GM21526 (cell line): ENCODE data around the gene BUD31.
"Not testable (repeated sequence)": the region's sequence is repeated elsewhere in the genome, so short reads cannot be mapped to it uniquely, and the experiment has no call there.

Source experiments
- ATAC-seq: cut with Tn5 transposase; IDR thresholded peaks from one replicate; pipeline ENCODE4 v1.9.1; 2021; ENCODE audit warnings: moderate library complexity; ENCODE audit not compliant: unreplicated experiment, low FRiP score

Gene BUD31

DNA sequence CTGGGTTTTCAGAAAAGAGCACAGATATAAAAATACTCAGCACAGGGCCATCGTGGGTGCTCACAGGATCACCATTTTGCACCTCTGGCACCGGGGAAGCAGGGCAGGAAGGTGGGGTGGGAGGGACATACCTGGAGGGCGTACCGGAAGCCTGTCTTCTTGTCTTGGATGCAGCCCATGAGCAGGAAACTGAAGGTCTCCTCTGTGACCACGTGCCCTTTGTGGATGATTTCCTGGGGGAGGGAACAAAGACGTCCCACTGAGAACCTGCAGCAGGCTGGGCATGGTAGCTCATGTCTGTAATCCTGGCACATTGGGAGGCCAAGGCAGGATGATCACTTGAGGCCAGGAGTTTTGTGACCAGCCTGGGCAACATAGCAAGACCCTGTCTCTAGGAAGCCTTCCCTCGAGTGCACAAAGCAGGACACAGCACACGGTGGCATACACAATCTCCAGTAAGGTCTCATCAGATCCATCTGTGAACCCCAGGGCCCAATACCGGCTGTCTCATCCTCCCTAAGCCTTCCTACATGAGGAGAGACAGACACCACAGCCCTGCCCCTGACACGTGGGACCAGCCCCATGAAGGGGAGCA is 20.3 kb downstream of the BUD31 start:
- ATAC-seq, result no peak

DNA sequence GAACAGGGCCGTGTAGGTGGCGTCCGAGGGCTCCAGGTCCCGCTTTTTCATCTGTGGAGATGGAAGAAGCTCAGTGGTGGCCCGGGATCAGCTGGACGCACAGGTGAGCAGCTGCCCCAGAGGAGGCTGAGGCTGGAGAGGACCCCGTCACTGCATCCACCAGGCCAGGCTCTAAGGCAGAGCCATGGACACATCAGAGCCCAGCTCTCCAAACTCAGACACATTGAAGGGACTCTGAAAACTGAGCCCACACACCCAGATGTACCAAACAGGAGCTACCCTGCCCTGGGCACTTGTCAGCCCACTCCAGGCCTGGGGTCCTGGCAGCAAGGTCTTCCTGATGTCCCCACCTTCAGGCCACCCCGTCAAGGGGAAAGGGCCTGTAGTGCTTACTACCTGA is 21.0 kb downstream of the BUD31 start:
- ATAC-seq, result no peak

DNA sequence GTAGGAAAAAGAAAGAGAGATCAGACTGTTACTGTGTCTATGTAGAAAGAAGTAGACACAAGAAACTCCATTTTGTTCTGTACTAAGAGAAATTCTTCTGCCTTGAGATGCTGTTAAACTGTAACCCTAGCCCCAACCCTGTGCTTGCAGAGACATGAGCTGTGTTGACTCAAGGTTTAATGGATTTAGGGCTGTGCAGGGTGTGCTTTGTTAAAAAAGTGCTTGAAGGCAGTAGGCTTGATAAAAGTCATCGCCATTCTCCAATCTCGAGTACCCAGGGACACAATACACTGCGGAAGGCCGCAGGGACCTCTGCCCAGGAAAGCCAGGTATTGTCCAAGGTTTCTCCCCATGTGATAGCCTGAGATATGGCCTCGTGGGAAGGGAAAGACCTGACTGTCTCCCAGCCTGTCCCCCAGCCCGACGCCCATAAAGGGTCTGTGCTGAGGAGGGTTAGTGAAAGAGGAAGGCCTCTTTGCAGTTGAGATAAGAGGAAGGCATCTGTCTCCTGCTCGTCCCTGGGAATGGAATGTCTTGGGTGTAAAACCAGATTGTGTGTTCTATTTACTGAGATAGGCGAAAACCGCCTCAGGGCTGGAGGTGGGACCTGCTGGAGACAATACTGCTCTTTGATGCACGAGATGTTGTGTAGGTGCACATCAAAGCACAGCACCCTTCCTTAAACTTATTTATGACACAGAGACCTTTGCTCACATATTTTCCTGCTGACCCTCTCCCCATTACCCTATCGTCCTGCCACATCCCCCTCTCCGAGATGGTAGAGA is 23.2 kb downstream of the BUD31 start:
- ATAC-seq, result not testable (repeated sequence)

DNA sequence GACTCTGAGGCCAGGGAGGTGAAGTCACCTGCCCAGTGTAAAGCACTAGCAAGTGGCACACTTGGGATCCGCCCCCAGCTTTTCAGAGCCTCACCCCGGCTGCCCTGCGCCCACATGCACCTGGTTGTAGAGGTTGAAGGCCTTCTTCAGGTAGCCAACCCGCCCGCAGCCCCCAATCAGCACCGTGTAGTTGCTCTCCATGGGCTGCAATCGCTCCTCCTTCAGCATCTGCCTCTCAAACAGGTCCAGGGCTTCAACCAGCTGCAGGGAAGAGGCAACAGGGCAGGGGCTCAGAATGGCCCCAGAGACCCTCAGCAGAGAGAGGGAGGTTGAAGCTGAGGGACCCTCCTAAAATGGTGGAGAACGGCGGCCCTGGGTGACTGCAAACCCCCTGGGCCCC is 24.4 kb downstream of the BUD31 start:
- ATAC-seq, result no peak

DNA sequence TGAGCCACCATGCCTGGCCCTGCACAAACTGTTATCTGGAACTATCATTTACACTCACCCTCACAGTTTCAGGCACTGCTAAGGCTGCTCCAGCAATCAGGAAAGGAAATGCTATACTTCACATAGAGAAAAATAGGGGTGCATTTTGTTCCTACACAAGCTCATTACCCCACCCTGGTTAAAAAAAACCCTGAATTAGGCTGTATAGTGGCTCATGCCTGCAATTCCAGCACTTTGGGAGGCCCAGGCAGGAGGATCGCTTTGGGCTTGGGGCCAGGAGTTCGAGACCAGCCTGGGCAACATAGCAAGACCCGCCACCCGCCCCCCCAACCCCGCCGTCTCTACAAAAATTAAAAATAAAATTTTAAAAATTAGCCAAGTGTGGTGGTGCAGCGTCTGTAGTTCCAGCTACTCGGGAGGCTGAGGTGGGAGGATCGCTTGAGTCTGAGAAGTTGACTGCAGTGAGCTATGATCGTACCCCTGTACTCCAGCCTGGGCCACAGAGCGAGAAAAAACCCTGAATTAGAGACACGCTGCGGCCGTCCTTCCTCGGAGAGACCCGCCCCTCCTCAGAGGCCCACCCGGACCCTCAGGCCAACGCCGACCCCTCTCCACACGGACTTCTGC is 29.3 kb downstream of the BUD31 start:
- ATAC-seq, result no peak

DNA sequence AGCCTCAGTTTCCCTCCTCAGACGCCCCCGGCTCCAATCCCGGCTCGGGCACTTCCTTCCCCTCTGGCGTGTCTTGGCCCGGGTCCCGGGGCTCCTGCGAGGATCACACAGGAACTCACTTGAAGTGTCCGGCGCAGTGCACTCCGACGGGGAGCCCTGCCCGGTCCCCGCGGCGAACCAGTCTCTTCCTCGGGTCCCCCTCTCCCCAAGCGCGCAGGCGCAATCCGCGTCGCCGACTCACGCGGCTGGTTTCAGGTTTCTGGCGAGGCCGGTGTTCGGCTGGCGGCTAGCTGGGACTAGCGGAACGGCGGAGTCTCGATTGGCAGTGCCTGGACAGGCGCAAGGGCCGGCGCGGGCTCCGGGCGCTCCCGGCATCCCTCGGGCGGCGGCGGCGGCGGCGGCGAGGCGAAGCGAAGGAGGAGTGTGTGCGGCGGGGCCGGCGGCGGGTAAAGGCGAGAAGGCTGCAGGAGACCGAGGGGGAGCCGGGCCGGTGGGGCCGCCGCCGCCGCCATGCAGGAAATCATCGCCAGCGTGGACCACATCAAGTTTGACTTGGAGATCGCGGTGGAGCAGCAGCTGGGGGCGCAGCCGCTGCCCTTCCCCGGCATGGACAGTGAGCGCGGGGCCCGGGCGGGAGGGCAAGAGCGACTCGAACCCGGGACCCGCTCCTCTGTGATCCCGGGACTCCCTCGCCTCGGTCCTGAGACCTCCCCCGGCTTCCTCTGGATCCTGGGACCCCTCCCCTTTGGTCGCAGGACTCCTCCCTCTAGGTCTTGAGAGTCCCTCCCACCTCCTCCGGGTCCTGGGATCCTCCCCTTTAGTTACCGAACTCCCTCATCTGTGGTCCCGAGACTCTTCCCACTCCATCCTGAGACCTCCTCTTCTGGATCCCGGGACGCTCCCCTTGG is 30.1 kb downstream of the BUD31 start, which contains the start of the genes CPSF4 and PTCD1:
CPSF4 (plus strand) TSS at position 371 of the 908 bp plus-strand sequence; CDS start at position 511, 140 bp downstream.
PTCD1 (minus strand) TSS at position 226 of the 908 bp plus-strand sequence. CDS start 3,556 bp downstream, outside the sequence.
- peak; percentile 75 for ATAC-seq

DNA sequence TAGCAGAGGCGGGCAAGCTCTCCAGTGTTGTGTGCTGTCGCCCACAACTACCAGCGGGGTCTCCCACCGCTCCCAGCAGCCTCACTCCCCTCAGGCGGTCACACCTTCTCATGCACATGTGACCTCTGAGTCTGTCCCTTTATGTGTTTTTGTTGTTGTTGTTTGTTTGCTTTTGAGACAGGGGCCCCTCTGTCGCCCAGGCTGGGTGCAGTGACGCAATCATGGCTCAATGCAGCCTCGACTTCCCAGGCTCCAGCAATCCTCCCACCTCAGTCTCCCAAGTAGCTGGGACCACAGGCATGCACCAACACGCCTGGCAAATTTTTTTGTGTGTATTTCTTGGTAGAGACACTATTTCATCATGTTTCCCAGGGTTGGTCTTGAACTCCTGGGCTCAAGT is 31.4 kb downstream of the BUD31 start:
- no peak for ATAC-seq

DNA sequence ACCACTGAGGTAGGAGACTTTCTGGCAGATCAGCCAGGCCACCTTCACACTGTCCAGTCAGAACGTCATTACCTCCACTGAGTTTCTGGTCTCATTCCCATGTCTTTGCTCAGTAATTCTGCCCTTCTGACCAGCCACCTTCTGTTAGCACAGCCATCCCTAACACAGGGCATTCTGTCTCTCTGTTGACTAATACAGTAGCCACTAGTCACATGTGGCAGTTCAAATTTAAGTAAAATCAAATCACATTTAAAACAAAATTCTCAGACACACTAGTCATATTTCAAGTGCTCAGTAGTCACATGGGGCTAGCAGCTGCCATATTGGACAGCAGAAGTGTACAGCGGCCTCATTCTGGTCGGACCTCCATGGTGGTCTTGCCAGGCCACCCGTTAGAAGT is 37.3 kb downstream of the BUD31 start:
- no peak for ATAC-seq

DNA sequence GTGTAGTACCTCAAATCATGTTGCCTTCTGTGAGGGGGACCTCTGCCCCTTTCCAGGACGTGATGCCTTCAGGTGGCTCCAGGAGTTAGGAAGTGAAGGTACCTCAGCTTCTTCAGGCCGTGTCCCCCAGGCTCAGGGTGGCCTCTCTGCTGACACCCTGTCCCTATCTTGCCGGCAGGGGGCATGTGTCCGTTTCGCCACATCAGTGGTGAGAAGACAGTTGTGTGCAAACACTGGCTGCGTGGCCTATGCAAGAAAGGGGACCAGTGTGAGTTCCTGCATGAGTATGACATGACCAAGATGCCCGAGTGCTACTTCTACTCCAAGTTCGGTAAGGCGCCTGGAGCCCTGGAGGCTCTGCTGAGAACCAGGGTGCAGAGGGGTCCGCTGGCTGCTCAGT is 39.2 kb downstream of the BUD31 start:
- no peak for ATAC-seq

DNA sequence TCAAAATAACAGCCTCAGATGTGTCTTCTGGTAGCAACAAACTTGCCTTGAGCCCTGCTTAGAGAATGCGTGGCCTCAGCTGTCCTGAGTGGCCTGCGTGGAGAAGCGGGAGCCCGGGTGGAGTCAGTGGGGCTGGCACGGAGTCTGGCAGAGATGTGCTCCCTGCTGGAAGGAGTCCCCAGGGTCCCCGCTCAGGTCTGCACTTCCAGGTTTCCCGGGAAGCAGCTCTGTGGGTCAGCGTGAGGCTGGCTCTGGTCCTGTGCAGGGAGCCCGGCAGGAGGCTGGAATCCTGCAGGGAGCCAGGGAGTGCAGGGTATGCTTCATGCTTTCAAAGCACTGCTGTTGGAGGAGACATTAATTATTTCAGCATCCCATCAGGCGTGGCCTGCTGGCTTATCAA is 40.1 kb downstream of the BUD31 start:
- no peak for ATAC-seq

DNA sequence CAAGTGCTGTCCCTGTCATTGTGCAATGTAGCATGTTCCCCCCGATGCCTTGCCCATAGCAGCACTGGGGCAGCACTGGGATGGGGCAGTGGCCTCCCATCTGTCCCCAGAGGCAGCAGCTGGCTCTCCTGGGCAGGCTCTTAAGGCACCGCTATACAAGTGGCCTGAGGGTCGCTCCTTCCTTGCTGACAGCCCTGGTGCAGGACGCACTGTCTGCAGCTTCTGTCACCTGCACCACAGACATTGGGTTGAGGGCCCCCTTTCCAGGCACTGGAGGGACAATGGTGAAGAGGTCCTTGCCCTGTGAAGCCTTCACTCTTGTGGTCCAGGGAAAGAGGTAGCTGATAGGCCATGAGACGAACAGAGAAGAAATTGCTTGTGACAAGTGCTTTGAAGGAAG is 40.6 kb downstream of the BUD31 start:
- ATAC-seq, result no peak

DNA sequence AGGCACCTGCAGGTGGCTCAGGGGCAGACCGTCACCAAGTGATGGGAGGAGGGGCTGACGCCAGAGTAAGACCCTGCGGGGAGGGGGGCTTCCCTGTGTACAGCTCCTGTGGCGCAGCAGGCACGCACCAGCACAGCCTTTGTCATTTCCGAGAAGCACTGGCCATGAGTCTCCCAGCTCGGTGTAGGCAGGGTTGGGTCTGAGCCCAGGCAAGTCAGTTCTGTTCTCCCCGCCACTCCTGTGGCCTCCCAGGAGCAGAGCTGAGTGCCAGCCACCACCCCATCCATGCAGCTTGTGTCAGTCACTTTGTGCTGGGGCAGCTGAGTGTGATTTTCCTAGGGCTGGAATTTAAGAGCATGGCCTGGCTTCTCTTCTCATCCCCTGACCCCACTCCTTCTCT is 43.2 kb downstream of the BUD31 start:
- no peak for ATAC-seq

DNA sequence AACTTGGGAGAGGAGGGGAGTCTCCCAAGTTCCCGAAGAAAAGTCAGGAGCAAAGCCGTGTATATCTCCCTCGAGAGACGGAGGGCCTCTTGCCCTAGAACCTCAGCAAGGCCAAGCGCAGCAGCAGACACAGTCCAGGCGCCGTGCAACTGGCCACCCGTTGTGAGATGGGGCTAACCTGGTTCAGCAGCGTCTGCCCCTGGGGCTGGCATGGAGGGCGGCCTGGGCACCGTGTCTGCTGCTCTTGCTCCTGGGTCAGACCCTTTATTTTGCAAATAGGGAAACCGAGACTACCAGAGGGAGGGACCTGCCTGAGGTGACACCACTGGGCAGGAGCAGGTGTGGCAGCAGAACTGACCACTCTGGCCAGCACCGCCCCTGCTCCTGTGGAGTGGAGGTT is 43.8 kb downstream of the BUD31 start:
- ATAC-seq, result no peak

DNA sequence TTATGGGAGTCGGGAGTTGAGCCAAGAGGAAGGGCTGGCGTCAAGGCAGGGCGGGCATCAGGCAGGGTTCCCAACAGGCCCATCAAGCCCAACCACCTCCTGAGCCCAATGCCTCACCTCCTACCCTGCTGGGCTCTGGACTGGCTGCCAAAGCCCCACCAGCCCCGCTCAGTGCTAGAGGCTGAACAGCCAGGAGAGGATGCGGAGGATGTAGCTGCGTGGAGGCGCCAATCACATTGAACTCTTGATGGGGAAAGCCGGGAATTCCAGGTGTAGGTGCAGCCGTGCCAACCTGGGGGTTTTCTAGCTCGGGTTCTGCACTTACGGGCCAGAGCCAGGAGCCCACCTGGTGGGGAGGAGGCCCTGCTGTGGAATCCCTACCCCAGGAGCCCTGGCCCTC is 44.3 kb downstream of the BUD31 start:
- no peak for ATAC-seq

DNA sequence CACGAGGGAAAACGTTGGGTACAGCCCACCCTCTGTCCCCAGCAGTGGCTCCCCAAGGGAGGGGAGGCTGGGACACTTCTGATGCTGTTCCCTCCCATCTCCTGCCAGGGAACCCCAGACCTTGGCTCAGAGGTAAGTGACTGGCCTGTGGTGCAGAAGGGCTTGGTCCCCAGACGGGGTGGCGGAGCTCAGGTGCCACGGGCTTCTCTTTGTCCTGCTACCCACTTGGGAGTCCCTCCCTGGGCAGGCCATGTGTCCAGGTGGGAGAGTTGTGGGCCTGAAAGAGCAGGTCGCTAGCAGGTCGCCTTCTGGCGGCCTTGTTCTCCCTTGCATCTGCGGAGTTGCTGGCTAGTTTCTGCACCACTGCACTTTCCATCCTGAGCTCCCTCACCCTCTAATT is 47.1 kb downstream of the BUD31 start:
- no peak for ATAC-seq

DNA sequence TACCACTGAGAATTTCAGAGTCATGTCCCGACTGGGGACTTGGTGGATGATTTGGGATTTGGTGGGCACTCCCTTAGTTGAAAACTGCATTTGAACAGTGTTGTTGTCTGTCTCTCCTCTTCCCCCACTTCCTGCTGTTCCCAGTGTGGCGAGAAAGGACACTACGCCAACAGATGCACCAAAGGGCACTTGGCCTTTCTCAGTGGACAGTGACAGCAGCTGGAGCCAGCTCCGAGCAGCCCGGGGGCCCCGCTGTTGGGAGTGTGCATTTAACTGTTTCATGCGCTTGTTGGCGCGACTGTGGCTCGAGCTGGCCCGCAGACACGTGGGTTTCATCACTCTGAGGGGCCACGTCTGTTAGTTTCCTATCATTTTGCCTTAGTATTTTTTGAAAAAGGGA is 47.5 kb downstream of the BUD31 start:
- ATAC-seq, result no peak

DNA sequence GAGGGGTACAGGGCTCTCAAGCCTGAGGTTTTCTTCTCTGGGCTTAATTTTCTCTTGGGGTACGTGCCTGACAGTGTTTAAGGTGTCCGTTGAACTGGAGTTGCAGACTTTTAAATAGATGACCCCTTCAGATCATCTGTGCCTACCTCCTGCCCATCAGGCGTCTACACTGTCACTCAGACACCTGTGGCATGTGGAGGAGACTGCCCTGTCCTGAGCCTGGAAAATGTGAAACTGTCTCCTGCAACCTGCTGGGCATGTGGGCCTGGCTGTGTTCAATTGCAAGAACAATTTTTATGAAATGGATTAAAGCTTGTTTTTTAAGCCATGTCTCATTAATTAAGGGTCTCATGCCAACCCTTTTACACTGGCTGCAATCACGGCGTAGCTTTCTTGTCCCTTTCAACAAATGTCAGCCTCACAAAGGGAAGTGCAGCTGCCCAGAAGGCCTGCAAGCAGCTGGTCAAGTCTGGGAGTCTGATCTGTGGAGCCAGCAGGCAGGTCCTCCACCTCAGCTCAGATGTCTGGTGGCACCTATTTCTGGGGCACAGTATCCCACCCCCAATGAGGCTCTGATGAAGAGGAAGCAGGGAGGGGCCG is 48.4 kb downstream of the BUD31 start:
- ATAC-seq, result no peak

DNA sequence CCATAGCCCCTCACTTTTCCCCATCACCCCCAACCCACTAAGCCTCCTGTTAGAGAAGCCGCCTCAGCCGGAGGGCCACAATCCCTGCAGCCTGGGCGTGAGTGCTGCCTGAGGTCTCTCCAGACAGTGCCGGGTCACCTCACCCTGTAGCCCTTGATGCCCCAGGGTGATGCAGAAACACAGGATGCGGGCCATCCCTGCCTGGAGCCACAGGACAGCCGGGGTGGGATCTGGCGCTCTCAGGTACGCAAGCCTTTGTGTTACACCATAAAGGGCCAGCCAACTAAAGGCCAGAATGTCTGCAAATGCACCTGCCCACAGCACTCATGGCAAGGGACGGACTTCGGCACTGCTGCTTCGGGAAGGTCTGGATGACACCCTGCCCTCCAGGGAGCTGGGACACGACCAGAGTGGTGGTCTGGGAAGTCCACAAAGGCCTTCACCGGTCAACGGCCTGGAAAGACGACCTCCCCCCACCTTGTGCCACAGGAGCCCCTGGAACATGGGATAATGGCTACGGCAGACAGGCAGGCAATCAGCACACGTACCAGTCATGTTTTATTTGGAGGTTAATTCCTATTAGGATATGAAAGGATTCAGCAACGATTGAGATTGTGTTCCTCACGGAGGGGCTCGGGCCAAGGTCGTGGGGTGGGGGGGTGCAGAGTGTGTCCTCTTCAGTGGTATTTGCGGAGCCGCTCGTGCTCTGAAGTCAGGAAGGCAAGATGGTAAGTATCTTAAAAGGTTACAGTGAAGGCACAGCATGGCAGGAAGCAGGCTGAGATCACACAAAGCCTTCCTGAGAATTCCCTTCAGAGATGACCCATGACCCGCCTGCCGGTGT is 49.1 kb downstream of the BUD31 start:
- ATAC-seq, result no peak

DNA sequence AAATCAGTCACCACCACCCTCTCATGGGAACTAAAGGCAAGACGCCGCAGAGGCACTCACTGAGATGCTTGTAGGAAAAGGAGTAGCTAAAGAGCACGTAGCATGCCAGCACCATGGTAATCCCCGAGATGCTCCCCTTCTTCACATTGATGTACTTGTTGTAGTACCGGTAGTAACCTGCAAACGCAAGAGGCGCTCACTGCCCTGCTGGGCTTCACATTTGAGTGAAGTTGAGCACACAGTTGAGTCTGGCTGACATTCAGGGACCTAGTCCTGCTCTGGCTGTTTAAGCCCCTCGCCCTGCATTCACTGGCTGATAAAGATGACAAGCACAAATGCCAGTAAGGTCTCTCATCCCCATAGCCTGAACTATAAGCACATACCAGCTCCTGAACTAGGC is 50.3 kb downstream of the BUD31 start:
- ATAC-seq, result no peak
